ENCODE data around the gene TRIM49B.
"Not testable (repeated sequence)": the region's sequence is repeated elsewhere in the genome, so short reads cannot be mapped to it uniquely, and the experiment has no call there.

The TRIM49B gene, protein sequence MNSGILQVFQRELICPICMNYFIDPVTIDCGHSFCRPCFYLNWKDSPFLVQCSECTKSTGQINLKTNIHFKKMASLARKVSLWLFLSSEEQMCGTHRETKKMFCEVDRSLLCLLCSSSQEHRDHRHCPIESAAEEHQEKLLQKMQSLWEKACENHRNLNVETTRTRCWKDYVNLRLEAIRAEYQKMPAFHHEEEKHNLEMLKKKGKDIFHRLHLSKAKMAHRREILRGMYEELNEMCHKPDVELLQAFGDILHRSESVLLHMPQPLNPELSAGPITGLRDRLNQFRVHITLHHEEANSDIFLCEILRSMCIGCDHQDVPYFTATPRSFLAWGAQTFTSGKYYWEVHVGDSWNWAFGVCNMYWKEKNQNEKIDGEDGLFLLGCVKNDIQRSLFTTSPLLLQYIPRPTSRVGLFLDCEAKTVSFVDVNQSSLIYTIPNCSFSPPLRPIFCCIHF

DNA sequence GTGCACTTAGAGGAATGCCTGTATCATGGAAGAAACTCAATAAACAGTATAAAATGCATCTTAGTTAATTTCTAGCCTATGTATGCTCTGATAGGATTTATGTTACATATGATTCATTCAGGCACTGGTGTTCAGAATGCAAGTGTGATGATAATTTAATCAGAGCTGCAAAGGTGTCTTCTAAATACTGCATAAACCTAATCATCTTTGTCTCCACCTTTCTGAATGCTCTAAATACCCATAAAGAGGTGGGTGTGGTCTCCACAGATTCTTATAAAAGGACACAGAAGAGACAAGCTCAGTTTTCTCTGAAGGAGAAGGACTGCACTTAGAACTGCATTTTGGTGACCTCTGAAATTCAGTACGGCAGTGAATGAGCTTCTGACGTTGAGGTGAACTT is at the start of gene TRIM49B:
TSS of gene TRIM49B (plus strand) at position 301 of the 400 bp plus-strand sequence. CDS start 2,777 bp downstream, outside the sequence.
- H3K9ac ChIP-seq (ENCODE audit: insufficient read length, low read depth); H3K4me3 ChIP-seq (ENCODE audit: insufficient read length, low read depth); H3K9me3 ChIP-seq (ENCODE audit: insufficient read depth, low read length); H3K4me1 ChIP-seq (ENCODE audit: insufficient read depth, insufficient read length); H3K36me3 ChIP-seq (ENCODE audit: insufficient read depth, insufficient read length, low read length); DNase-seq (ENCODE audit: low read depth, low spot score); H3K27me3 ChIP-seq (ENCODE audit: insufficient read depth, insufficient read length): not testable (repeated sequence)

DNA sequence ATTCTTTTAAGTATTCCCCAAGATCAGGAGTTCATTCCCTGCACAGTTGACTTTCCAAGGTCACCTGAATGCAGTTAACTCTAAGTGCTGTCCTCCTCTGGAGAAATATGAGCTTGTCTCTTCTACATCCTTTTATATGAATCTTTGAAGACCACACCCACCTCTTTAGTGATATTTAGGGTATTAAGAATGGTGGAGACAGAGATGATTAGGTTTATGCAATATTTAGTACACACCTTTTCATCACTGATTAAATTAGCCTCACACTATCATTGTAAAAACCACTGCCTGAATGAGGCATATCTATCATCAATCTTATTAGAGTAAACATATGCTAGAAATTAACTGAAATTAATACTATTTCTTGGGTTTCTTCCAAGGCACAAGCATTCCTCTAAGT is 44.8 kb upstream of the TRIM49B start, which contains the start of gene TRIM51G:
TSS of gene TRIM51G (minus strand) at position 101 of the 400 bp plus-strand sequence. CDS start 2,190 bp downstream, outside the sequence.
- H3K4me3 ChIP-seq (ENCODE audit: insufficient read length, low read depth); H3K9ac ChIP-seq (ENCODE audit: insufficient read length, low read depth); H3K9me3 ChIP-seq (ENCODE audit: insufficient read depth, low read length); H3K27me3 ChIP-seq (ENCODE audit: insufficient read depth, insufficient read length); H3K36me3 ChIP-seq (ENCODE audit: insufficient read depth, insufficient read length, low read length); DNase-seq (ENCODE audit: low read depth, low spot score); H3K4me1 ChIP-seq (ENCODE audit: insufficient read depth, insufficient read length): not testable (repeated sequence)

DNA sequence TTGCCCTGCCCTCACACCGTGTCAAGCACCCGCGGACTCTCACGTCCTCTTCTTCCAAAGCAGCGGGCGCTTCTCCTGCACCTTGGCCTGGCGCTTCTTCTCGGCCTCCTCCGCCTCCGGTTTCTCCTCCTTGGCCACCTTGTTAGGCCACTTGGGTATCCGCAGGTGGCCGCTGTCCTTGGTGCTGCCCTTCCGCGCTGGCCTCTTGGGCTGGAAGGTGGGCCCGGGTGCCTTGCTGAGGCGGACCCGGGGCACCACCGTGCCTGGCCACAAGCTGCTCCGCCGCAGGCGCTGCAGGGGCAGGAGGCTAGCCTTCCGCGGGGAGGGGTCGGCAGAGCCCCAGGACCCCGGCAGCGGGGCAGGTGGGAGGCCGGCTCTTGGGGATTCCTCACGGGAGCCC is 19.6 kb downstream of the TRIM49B start:
- not testable (repeated sequence) for H3K27me3 ChIP-seq (ENCODE audit: insufficient read depth, insufficient read length); H3K9ac ChIP-seq (ENCODE audit: insufficient read length, low read depth); H3K9me3 ChIP-seq (ENCODE audit: insufficient read depth, low read length); H3K36me3 ChIP-seq (ENCODE audit: insufficient read depth, insufficient read length, low read length); DNase-seq (ENCODE audit: low read depth, low spot score); H3K4me3 ChIP-seq (ENCODE audit: insufficient read length, low read depth); H3K4me1 ChIP-seq (ENCODE audit: insufficient read depth, insufficient read length)

DNA sequence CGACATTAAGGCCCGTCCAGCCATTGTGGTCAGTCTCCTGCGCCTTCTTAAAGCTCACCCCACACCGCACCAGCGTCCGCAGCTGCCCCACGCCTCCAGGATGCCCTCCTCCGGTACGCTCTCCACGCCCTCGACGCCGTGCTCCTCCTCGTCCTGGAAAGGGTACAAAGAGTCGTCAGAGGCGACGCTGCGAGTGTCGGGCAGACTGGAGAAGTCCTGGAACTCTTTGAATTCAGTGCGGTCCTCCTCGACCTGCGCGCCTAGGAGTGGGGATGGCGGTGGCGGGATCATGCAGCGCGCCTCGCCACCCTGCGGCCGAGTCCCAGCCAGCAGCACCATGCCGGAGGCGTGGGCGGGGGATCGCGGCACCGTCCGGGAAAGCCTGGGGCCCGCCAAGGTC is 21.2 kb downstream of the TRIM49B start:
- H3K4me1 ChIP-seq (ENCODE audit: insufficient read depth, insufficient read length); H3K4me3 ChIP-seq (ENCODE audit: insufficient read length, low read depth); H3K36me3 ChIP-seq (ENCODE audit: insufficient read depth, insufficient read length, low read length); H3K27me3 ChIP-seq (ENCODE audit: insufficient read depth, insufficient read length); H3K9ac ChIP-seq (ENCODE audit: insufficient read length, low read depth); DNase-seq (ENCODE audit: low read depth, low spot score); H3K9me3 ChIP-seq (ENCODE audit: insufficient read depth, low read length): not testable (repeated sequence)

DNA sequence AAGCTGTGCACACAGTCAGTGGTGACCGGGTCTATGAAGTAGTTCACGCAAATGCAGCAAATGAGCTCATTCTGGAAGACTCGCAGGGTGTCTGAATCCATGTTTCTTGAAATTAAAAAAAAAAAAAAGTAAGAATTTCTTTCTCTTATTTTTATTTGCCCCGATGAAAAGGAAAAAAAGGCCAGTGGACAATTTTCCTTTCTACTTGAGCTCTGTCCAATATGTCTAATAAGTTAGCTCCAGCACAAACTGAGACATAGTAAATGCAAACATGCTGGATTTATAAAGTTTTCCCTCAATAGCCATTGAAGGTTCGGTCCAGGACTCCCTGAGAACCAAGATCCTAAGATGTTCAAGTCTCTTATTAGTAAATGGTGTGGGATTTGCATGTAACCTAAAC is 30.4 kb downstream of the TRIM49B start, which contains the start of gene TRIM64C:
TSS of gene TRIM64C (minus strand) at position 101 of the 400 bp plus-strand sequence. CDS start at position 101, 0 bp downstream.
- H3K4me3 ChIP-seq (ENCODE audit: insufficient read length, low read depth), result not testable (repeated sequence)

DNA sequence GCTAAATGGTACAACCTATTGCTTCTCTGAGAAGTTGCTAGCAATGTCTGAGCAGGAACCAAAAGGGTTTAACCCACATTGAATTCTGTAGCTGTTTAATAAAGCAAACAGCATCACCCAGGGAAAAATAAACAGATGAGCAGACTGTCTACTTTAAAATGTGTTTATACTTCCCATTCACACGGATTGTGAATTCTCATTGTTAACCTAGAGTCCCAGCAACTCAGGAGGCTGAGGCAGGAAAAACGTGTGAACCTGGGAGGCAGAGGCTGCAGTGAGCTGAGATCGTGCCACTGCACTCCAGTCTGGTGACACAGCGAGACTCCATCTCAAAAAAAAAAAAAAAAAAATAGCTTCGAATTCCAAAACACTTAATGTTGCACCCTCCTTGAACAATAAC is 41.3 kb downstream of the TRIM49B start:
- H3K9ac ChIP-seq (ENCODE audit: insufficient read length, low read depth); H3K36me3 ChIP-seq (ENCODE audit: insufficient read depth, insufficient read length, low read length); H3K4me3 ChIP-seq (ENCODE audit: insufficient read length, low read depth); H3K9me3 ChIP-seq (ENCODE audit: insufficient read depth, low read length); H3K4me1 ChIP-seq (ENCODE audit: insufficient read depth, insufficient read length); H3K27me3 ChIP-seq (ENCODE audit: insufficient read depth, insufficient read length); DNase-seq (ENCODE audit: low read depth, low spot score): not testable (repeated sequence)

More for the DNA sequence above, 30.4 kb downstream of the TRIM49B start, which contains the start of gene TRIM64C:
- not testable (repeated sequence) for DNase-seq (ENCODE audit: low read depth, low spot score); H3K4me1 ChIP-seq (ENCODE audit: insufficient read depth, insufficient read length); H3K9ac ChIP-seq (ENCODE audit: insufficient read length, low read depth); H3K9me3 ChIP-seq (ENCODE audit: insufficient read depth, low read length); H3K27me3 ChIP-seq (ENCODE audit: insufficient read depth, insufficient read length); H3K36me3 ChIP-seq (ENCODE audit: insufficient read depth, insufficient read length, low read length)
